RWPE2 (cell line): ENCODE results near the gene TMEM238L.

Experiments used
- ATAC-seq: fragments of 200-7000 bp; cut with Tn5 transposase; 3 replicates; pipeline ENCODE4 v1.9.1; 2021; ENCODE audit warnings: low read depth
- DNase-seq: peaks from one replicate; pipeline ENCODE4 v3.0.0-alpha.2; 2020; ENCODE audit warnings: low spot score
- H3K27ac ChIP-seq: fragments of 450-650 bp; 2 replicates; pipeline ENCODE4 v1.5.1; 2017; ENCODE audit warnings: mild to moderate bottlenecking; ENCODE audit not compliant: poor library complexity, severe bottlenecking
- H3K27me3 ChIP-seq: fragments of 250-450 bp; sonication (Bioruptor Pico); 2 replicates; pipeline ENCODE4 v1.5.1; 2021; ENCODE audit warnings: mild to moderate bottlenecking, moderate library complexity; ENCODE audit not compliant: insufficient read depth, poor library complexity, severe bottlenecking
- H3K36me3 ChIP-seq: fragments of 250-450 bp; sonication (Bioruptor Pico); 2 replicates; pipeline ENCODE4 v1.5.1; 2020; ENCODE audit warnings: low read depth, mild to moderate bottlenecking, moderate library complexity
- H3K4me1 ChIP-seq: fragments of 250-450 bp; sonication (Bioruptor Pico); 2 replicates; pipeline ENCODE4 v1.5.1; 2021; ENCODE audit warnings: mild to moderate bottlenecking, moderate library complexity; ENCODE audit not compliant: insufficient read depth, poor library complexity, severe bottlenecking
- H3K4me3 ChIP-seq: fragments of 250-450 bp; sonication (Bioruptor Pico); 2 replicates; pipeline ENCODE4 v1.5.1; 2021; ENCODE audit warnings: mild to moderate bottlenecking, moderate library complexity; ENCODE audit not compliant: severe bottlenecking
- H3K9me3 ChIP-seq: fragments of 250-450 bp; sonication (Bioruptor Pico); 2 replicates; pipeline ENCODE4 v1.5.1; 2021; ENCODE audit warnings: mild to moderate bottlenecking, moderate library complexity; ENCODE audit not compliant: severe bottlenecking
- TF ChIP-seq, protein P1 (sequence below): fragments of 450-650 bp; IDR thresholded peaks from one replicate; pipeline ENCODE4 v1.5.1; 2017; ENCODE audit warnings: mild to moderate bottlenecking, moderate library complexity; ENCODE audit not compliant: poor library complexity, severe bottlenecking

TMEM238L gene

DNA sequence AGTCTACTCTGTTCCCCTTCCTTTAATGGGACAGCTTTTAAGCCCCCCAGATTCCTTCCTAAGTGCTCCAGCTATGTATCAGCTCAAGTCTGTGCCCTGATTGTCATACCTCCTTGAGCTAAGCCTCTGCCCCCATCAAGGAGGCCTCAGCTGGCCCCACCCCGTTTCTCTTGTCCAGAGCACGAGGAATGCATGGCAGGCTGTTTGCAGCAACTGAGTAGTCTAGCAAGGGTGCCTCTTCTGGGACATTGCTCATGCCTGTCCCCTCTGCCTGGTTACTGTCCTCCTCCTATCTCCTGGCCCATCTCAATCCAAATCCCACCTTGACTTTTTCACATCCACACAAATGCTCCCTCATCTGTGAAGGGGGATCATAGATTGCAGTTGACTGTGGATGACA, 46.3 kb downstream of the TMEM238L start:
- no peaks in the 10 kb centered on the region for H3K27me3 ChIP-seq
- TF ChIP-seq, protein P1, sequence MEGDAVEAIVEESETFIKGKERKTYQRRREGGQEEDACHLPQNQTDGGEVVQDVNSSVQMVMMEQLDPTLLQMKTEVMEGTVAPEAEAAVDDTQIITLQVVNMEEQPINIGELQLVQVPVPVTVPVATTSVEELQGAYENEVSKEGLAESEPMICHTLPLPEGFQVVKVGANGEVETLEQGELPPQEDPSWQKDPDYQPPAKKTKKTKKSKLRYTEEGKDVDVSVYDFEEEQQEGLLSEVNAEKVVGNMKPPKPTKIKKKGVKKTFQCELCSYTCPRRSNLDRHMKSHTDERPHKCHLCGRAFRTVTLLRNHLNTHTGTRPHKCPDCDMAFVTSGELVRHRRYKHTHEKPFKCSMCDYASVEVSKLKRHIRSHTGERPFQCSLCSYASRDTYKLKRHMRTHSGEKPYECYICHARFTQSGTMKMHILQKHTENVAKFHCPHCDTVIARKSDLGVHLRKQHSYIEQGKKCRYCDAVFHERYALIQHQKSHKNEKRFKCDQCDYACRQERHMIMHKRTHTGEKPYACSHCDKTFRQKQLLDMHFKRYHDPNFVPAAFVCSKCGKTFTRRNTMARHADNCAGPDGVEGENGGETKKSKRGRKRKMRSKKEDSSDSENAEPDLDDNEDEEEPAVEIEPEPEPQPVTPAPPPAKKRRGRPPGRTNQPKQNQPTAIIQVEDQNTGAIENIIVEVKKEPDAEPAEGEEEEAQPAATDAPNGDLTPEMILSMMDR, result no peak
- H3K27ac ChIP-seq, result no peak overlapping the region
- H3K4me3 ChIP-seq, result no peak overlapping the region
- no peak for DNase-seq
- no peak for ATAC-seq
- no peaks in the 10 kb centered on the region for H3K4me1 ChIP-seq
- no peaks in the 10 kb centered on the region for H3K36me3 ChIP-seq
- H3K9me3 ChIP-seq, result no peaks in the 10 kb centered on the region

DNA sequence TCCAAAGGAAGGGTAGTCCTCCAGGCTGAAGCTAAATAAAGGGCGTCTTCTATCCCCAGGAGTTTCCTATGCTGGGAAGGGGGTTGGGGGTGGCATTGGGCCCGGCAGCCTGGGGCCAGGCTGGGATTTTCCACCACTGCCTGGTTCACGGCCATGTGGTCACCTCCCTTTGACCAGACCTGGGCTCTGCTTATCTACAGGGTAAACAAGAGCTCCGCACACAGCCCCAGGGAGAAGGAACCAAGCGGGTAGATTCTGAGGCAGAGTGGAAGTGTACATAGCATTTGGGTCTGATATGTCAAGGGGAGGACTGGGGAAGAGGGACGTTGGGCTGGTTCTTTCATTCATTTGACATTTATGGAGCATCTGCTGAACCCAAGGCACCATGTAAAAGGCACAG, 46.8 kb downstream of the TMEM238L start:
- Histone ChIP-seq H3K4me3 (no peak overlapping the region), H3K27ac (no peak overlapping the region), H3K27me3 (no peaks in the 10 kb centered on the region), H3K36me3 (no peaks in the 10 kb centered on the region), H3K4me1 (no peaks in the 10 kb centered on the region), H3K9me3 (no peaks in the 10 kb centered on the region)
- TF ChIP-seq, protein P1, result no peak
- ATAC-seq (no peak), DNase-seq (no peak)

DNA sequence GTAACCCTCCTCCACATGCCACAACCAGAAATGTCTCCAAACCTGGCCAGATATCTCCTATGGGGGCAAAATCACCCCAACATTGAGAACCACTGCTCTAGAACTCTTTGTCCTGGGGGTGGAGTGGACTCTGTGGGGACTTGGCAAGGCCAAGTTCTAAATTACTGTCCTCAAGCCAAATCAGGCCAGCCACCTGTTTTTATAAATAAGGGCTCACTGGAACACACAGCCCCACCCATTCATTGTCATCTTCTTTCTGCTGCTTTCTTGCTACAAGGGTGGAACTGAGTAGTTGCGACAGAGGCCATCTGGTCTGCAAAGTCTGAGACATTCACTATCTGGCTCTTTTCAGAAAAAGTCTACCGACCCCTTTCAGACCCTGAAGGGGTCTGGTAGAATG, 47.3 kb downstream of the TMEM238L start:
- H3K4me3 ChIP-seq, result no peak overlapping the region
- no peaks in the 10 kb centered on the region for H3K4me1 ChIP-seq
- H3K9me3 ChIP-seq, result no peaks in the 10 kb centered on the region
- H3K27ac ChIP-seq, result no peak overlapping the region
- ATAC-seq (no peak), DNase-seq (no peak)
- TF ChIP-seq, protein P1, result no peak
- no peaks in the 10 kb centered on the region for H3K27me3 ChIP-seq
- H3K36me3 ChIP-seq, result no peaks in the 10 kb centered on the region

- H3K4me3 ChIP-seq, result no peak overlapping the region
- no peaks in the 10 kb centered on the region for H3K27me3 ChIP-seq
- TF ChIP-seq, protein P1, result no peak
- ATAC-seq (no peak), DNase-seq (no peak)
- no peak overlapping the region for H3K27ac ChIP-seq
- H3K4me1 ChIP-seq, result no peaks in the 10 kb centered on the region
- no peaks in the 10 kb centered on the region for H3K9me3 ChIP-seq
- H3K36me3 ChIP-seq, result no peaks in the 10 kb centered on the region
Measured at GRCh38 chr17:10756185-10756584, 47.7 kb downstream of the TMEM238L start.

- H3K27me3 ChIP-seq, result no peaks in the 10 kb centered on the region
- DNase-seq (no peak), ATAC-seq (no peak)
- no peak overlapping the region for H3K27ac ChIP-seq
- H3K4me1 ChIP-seq, result no peaks in the 10 kb centered on the region
- no peaks in the 10 kb centered on the region for H3K36me3 ChIP-seq
- TF ChIP-seq, protein P1, result no peak
- H3K9me3 ChIP-seq, result no peaks in the 10 kb centered on the region
- no peak overlapping the region for H3K4me3 ChIP-seq
Measured at GRCh38 chr17:10755592-10756127, 48.2 kb downstream of the TMEM238L start.
